ENCODE data around the gene SLC52A1. TPM values are rescaled to one million over a fixed set of nuclear protein-coding genes. Genes with fewer than 3 reads are reported as not detected.

Gene SLC52A1
- total and polyA plus RNA-seq, 8 donors = 0.08 TPM; not detected in 7

DNA sequence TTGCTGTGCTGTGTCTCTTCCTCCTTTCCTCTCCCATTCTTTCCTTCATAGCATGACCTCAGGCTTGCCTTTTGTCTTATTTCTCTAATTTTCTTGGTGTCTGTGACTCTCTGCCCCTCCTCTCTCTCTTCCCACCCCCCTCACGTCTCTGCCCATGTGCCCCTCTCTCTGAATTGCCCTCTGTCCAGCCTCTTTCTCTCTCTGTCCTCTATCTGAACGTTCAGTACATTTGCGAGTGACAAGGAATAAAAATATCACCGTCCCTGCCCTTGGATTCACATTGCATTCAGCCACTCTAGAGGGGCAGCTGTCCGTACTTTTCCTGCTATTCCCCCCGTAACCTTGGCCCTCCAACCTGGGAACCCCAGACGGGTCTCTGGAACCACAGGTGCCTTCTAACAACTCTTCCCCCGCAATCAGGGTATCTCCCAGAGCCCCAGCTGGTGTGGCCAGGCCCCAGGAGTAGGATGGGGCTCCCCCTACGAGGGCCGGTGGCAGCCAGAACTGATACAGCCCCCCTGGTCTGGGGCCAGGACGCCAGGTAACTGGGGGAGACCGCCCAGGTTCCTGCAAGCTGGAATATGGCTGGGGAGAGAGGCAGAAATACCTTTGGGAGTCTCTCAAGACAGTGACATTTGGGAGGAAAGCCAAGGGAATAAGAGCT is 35.7 kb downstream of the SLC52A1 start:
- 46 to 55% methylated on average over 12 of the region's 12 CpGs for WGBS, 2 donors

DNA sequence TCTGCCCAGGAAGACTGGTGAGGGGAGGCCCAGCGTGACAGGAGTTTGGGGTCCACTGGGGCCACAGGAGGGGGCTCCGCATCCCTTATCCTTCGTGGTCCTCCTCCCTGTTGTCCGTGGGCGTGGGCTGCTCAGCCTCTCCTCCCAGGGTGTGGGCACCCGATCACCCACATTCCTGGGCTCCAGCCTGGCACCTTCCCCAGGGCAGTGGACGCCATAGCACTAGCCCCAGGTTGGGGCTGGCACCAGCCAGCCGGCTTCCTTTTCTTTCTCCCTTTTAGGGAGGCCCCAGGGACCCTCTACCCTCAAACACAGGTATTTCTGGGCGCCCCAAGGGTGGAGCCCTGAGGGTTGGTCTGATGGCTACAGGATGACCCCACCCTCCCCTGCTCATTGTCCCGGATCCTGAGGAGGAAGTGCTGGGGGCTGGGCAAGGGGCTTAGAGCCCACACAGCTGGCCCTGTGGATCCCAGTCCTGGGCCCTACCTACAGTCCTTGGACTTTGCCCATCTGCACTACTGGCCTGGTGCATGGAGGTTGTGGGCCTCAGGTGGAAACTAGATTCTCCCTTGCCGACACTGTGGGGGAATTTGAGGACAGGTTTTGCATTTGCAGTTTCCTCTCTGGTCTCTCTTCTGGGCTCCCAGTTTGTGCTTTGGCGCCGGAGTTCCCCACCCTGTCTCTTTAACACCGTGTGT is 36.3 kb downstream of the SLC52A1 start:
- no peaks in the 10 kb centered on the region for H3K27me3 ChIP-seq
- H3K4me1 ChIP-seq = peaks cover 4 to 15% (median 11%) of the 10 kb centered on the region in 3 donors
- peak overlapping the region in 3 of 4 donors; percentile 33 to 93 (median 62) for H3K27ac ChIP-seq
- TF ChIP-seq CTCF (IDR thresholded peaks at IDR 0.05) = no peak
- peak in 3 of 4 donors; percentile 19 to 51 (median 25) for ATAC-seq
- DNase-seq = peak; percentile 40 to 76 (median 58)
- H3K9me3 ChIP-seq = no peaks in the 10 kb centered on the region
- peaks cover 0 to 21% (median 14%) of the 10 kb centered on the region in 3 donors for H3K36me3 ChIP-seq
- 4% methylated on average over 13 to 14 of the region's 14 CpGs for WGBS, 2 donors
- peak overlapping the region; percentile 55 to 98 (median 94) for H3K4me3 ChIP-seq
- intact Hi-C loops (cut with DNase I) = no loop called here
- FAIRE-seq = no peak

More for the DNA sequence above, 35.7 kb downstream of the SLC52A1 start:
- FAIRE-seq = no peak
- peak overlapping the region in 1 of 4 donors; percentile 93 for H3K27ac ChIP-seq
- no peaks in the 10 kb centered on the region for H3K27me3 ChIP-seq
- no peak for ATAC-seq
- peak overlapping the region in 2 of 4 donors; percentile 97 to 98 for H3K4me3 ChIP-seq
- H3K4me1 ChIP-seq = peaks cover 4 to 15% (median 11%) of the 10 kb centered on the region in 3 donors
- DNase-seq = no peak
- no peak for TF ChIP-seq CTCF (IDR thresholded peaks at IDR 0.05)
- H3K36me3 ChIP-seq = peaks cover 1 to 28% (median 20%) of the 10 kb centered on the region in 3 donors
- H3K9me3 ChIP-seq = no peaks in the 10 kb centered on the region
- intact Hi-C loops (cut with DNase I) = no loop called here

GRCh38 chr17:4998027-4998731 is 37.0 kb downstream of the SLC52A1 start:
- TF ChIP-seq CTCF (IDR thresholded peaks at IDR 0.05) = no peak
- Histone ChIP-seq H3K9me3 (no peaks in the 10 kb centered on the region), H3K27me3 (no peaks in the 10 kb centered on the region), H3K27ac (peak overlapping the region; percentile 33 to 93 (median 74)), H3K4me3 (peak overlapping the region; percentile 55 to 98 (median 94)), H3K36me3 (peaks cover 0 to 14% (median 11%) of the 10 kb centered on the region in 3 donors), H3K4me1 (peaks cover 4 to 15% (median 11%) of the 10 kb centered on the region in 3 donors)
- DNase-seq (peak in 5 of 6 donors; percentile 37 to 87 (median 77)), ATAC-seq (peak; percentile 2 to 10 (median 4)), FAIRE-seq (no peak)
- intact Hi-C loops (cut with DNase I) = no loop called here
- WGBS, 2 donors = 0 to 1% methylated on average over 29 to 55 of the region's 55 CpGs

- DNase-seq (peak; percentile 93 to 98 (median 96)), FAIRE-seq (no peak), ATAC-seq (peak; percentile 94 to 97 (median 94))
- peak within 1 kb of the TSS; percentile 55 to 98 (median 94) for H3K4me3 ChIP-seq
- intact Hi-C loops (cut with DNase I) = no loop called here
- peak in 1 of 4 donors; percentile 14 for TF ChIP-seq CTCF (IDR thresholded peaks at IDR 0.05)
- H3K4me1 ChIP-seq = peaks cover 4 to 15% (median 11%) of the 10 kb centered on the region in 3 donors
- WGBS, 2 donors = 0% methylated on average over 55 to 93 of the region's 93 CpGs
- H3K27me3 ChIP-seq = no peaks in the 10 kb centered on the region
- H3K27ac ChIP-seq = peak within 1 kb of the TSS; percentile 81 to 93 (median 90)
- peaks cover 0 to 11% (median 7%) of the 10 kb centered on the region in 3 donors for H3K36me3 ChIP-seq
- H3K9me3 ChIP-seq = no peaks in the 10 kb centered on the region
Observed at GRCh38 chr17:4997302-4998026, 37.8 kb downstream of the SLC52A1 start, which contains the start of the genes INCA1 and KIF1C. INCA1 (minus strand) TSS chr17:4997522; CDS start chr17:4994437, 3,085 bp downstream. KIF1C (plus strand) TSS chr17:4997950; CDS start chr17:5000247, 2,297 bp downstream.
